Epithelial cell of proximal tubule (primary cell): ENCODE data around the gene YIPF6. TPM values are rescaled to one million over a fixed set of nuclear protein-coding genes. Genes with fewer than 3 reads are reported as not detected.

Experiments
- DNase-seq: peaks from one replicate; pipeline ENCODE4 v3.0.0-alpha.2; 2011; ENCODE audit warnings: low read depth
- H3K4me3 ChIP-seq: 2 replicates; pipeline ENCODE4 v1.5.1; 2011; ENCODE audit warnings: low read depth, mild to moderate bottlenecking, low read length
- CTCF ChIP-seq: conservative IDR thresholded peaks from 2 replicates; pipeline ENCODE4 v1.5.1; 2012; ENCODE audit warnings: low read depth, mild to moderate bottlenecking, low read length
- total RNA-seq: library from RNA; depleted of rRNA; stranded (reverse); fragments of >200 nt; gene quantifications from 2 replicates; pipeline ENCODE4 v1.2.3, GENCODE V29; 2015

Gene YIPF6
- total RNA-seq, 1 donor from 2014 or later, result 23.9 TPM

GRCh38 chrX:68571610-68572311 is 72.9 kb downstream of the YIPF6 start:
- no peak overlapping the region for H3K4me3 ChIP-seq
- TF ChIP-seq CTCF, result no peak
- peak; percentile 48 for DNase-seq

GRCh38 chrX:68574240-68574639 is 75.4 kb downstream of the YIPF6 start:
- DNase-seq, result no peak
- no peak overlapping the region for H3K4me3 ChIP-seq
- TF ChIP-seq CTCF, result no peak

GRCh38 chrX:68579810-68580209 is 81.0 kb downstream of the YIPF6 start:
- no peak for DNase-seq
- no peak for TF ChIP-seq CTCF
- no peak overlapping the region for H3K4me3 ChIP-seq

- no peak overlapping the region for H3K4me3 ChIP-seq
- no peak for TF ChIP-seq CTCF
- DNase-seq, result no peak
Observed at GRCh38 chrX:68584221-68584620, 85.4 kb downstream of the YIPF6 start.

Other genes with a start within 250 kb of the YIPF6 start
- 2.8 and 3.7 TPM in 2 replicates for gene OPHN1, start 65.6 kb upstream of the YIPF6 start, total RNA-seq
- 7.7 and 9.5 TPM in 2 replicates for gene STARD8, start 148.6 kb downstream of the YIPF6 start, total RNA-seq